ENCODE data around the gene SNX10.
"Not testable (repeated sequence)": the region's sequence is repeated elsewhere in the genome, so short reads cannot be mapped to it uniquely, and the experiment has no call there.

GRCh38 chr7:26288126-26288525 is 3.5 kb upstream of the SNX10 start:
- not testable (repeated sequence) for TF ChIP-seq JUND (IDR thresholded peaks at IDR 0.05; ENCODE audit: low read length); SP2 (IDR thresholded peaks at IDR 0.05; ENCODE audit: low read length); POLR2AphosphoS5 (IDR thresholded peaks at IDR 0.05; ENCODE audit: low read depth, low read length); CTCF (IDR thresholded peaks at IDR 0.05; ENCODE audit: control extremely low read depth in 1 of 3, insufficient read depth in 1 of 3, low read depth in 1 of 3, low read length in 3 of 3); ZNF274 (IDR thresholded peaks at IDR 0.05; ENCODE audit: borderline replicate concordance, extremely low read depth, low read length); SAP30 (IDR thresholded peaks at IDR 0.05; ENCODE audit: insufficient read depth, insufficient replicate concordance, low read length); EZH2 (IDR thresholded peaks at IDR 0.05; ENCODE audit: low read depth, low read length, severe bottlenecking); POLR2A (IDR thresholded peaks at IDR 0.05; ENCODE audit: control extremely low read depth in 1 of 2, low read depth in 2 of 2, low read length in 2 of 2); CREB1 (IDR thresholded peaks at IDR 0.05); SP1 (IDR thresholded peaks at IDR 0.05; ENCODE audit: low read depth, low read length); GABPA (IDR thresholded peaks at IDR 0.05; ENCODE audit: borderline replicate concordance, insufficient read depth, low read length); EP300 (IDR thresholded peaks at IDR 0.05; ENCODE audit: borderline replicate concordance in 1 of 2, low read depth in 2 of 2, low read length in 2 of 2); E2F6 (IDR thresholded peaks at IDR 0.05); ATF2 (IDR thresholded peaks at IDR 0.05; ENCODE audit: low read length)

Measured in H1 (cell line).